Vagina (tissue), 2 donors: Measurements from ENCODE around the gene GTF2IRD2.
"Not testable (repeated sequence)": the region's sequence is repeated elsewhere in the genome, so short reads cannot be mapped to it uniquely, and the experiment has no call there.

Source experiments
- CTCF ChIP-seq, 3 experiments: fragments of 450-650 bp in 2 of 3; fragments of 200-600 bp in 1 of 3; sonication (generic) in 1 of 3; IDR thresholded peaks; one replicate each; pipeline ENCODE4 v1.5.1; 2017 to 2019; ENCODE audit warnings: antibody characterized with exemption in 3 of 3, mild to moderate bottlenecking in 2 of 3, moderate library complexity in 2 of 3
- POLR2A ChIP-seq, 2 donors: fragments of 450-650 bp; IDR thresholded peaks; one replicate each; pipeline ENCODE4 v1.6.1; 2017; ENCODE audit warnings: antibody characterized with exemption in 2 of 2, mild to moderate bottlenecking in 2 of 2, moderate library complexity in 2 of 2

DNA sequence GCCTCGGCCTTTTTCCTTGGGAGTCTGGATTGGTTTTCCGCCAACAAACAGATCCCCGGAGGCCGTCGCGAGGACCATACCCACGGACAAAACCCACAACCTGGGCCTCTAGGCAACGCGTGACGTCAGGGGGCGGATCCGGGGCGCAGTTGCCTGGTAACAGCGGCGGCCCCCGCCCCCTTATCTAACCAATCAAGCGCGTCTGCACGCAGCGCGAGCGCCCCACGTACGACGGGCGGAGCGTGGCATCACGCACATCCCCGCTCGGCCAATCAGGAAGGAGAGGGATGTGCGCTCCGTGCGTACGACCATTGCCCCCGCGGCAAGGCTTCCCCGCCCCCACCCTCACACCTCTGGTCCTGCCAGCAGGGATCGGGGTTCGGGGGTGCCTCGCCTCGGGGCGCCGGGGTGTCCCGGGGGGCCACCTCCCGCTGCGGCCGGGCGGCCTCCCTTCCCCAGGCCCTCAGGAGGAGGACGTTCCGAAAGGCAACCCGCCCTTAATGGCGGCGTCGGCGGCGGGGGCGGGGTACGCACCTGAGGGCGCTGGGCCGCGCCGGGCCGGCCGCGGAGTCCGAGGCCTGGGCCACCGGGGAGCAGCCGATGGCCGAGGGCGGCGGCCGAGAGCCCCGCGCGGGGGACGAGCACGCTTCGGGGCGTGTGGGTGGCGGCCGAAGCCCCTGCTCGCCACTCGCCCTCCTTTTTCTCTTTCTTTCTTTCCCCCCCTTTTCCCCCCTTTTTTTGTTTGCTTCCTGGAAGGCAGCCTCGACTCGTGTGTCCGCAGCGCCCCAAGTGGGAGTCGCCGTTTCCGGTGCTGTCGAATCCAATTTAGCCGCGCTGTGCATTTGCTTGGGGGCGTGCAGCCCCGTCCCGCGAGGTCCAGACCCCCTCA lies at the start of gene GTF2IRD2:
- TF ChIP-seq CTCF, POLR2A (IDR thresholded peaks at IDR 0.05): not testable (repeated sequence)
